ENCODE results near the gene BMI1.

GRCh38 chr10:22340329-22341189, 19.7 kb downstream of the BMI1 start:
- TF ChIP-seq CTCF (IDR thresholded peaks at IDR 0.05; ENCODE audit: insufficient read depth, low read length) (no peak), POLR2AphosphoS5 (IDR thresholded peaks at IDR 0.05; ENCODE audit: low read depth) (no peak), GABPA (IDR thresholded peaks at IDR 0.05; ENCODE audit: low read depth) (no peak)

All from HL-60 (cell line).